OCI-LY3 (cell line): ENCODE data around the gene CDX1.
A peak's percentile ranks its signal among the peaks of the same experiment; 100 is the strongest.

Experiments used
- H2AFZ ChIP-seq: fragments of 200-600, 300-600 bp; shearing (Covaris generic); 2 replicates; pipeline ENCODE4 v1.6.0; 2014; ENCODE audit warnings: antibody characterized with exemption, low read depth, low read length
- H3K27ac ChIP-seq: fragments of 200-600, 300-600 bp; sonication (generic); 2 replicates; pipeline ENCODE4 v1.5.1; 2014; ENCODE audit warnings: mild to moderate bottlenecking, low read length, moderate library complexity, mixed read lengths
- H3K27me3 ChIP-seq: fragments of 200-600, 300-600 bp; sonication (generic); 2 replicates; pipeline ENCODE4 v1.6.1; 2014; ENCODE audit warnings: low read depth, low read length, mixed read lengths
- H3K36me3 ChIP-seq: fragments of 200-600, 300-600 bp; sonication (generic); replicated peaks from 2 replicates; pipeline ENCODE3; 2014; ENCODE audit warnings: low read depth, low read length, mixed read lengths
- H3K4me1 ChIP-seq: fragments of 300-600, 200-600 bp; sonication (generic); 2 replicates; pipeline ENCODE4 v1.6.1; 2014; ENCODE audit warnings: low read length, mixed read lengths
- H3K4me2 ChIP-seq: fragments of 200-600, 300-600 bp; sonication (generic); 2 replicates; pipeline ENCODE4 v1.6.1; 2014; ENCODE audit warnings: low read length, mixed read lengths
- H3K4me3 ChIP-seq: fragments of 300-600, 200-600 bp; sonication (generic); 2 replicates; pipeline ENCODE4 v1.5.1; 2014; ENCODE audit warnings: antibody characterized with exemption, mild to moderate bottlenecking, low read length, moderate library complexity
- H3K79me2 ChIP-seq: fragments of 300-600, 200-600 bp; shearing (Covaris generic); 2 replicates; pipeline ENCODE4 v1.6.1; 2014; ENCODE audit warnings: mild to moderate bottlenecking, low read length, mixed read lengths
- H3K9ac ChIP-seq: fragments of 300-600, 200-600 bp; shearing (Covaris generic); 2 replicates; pipeline ENCODE4 v1.6.0; 2014; ENCODE audit warnings: mild to moderate bottlenecking, low read length, moderate library complexity
- H3K9me3 ChIP-seq: fragments of 200-600, 300-600 bp; shearing (Covaris generic); 2 replicates; pipeline ENCODE4 v1.6.1; 2014; ENCODE audit warnings: low read length, mixed read lengths; ENCODE audit not compliant: insufficient read depth
- H4K20me1 ChIP-seq: fragments of 200-600, 300-600 bp; sonication (generic); 2 replicates; pipeline ENCODE4 v1.6.1; 2016; ENCODE audit warnings: low read length, mixed read lengths; ENCODE audit not compliant: insufficient read depth
- CTCF ChIP-seq: fragments of 200-600, 300-600 bp; sonication (generic); IDR thresholded peaks from 2 replicates; pipeline ENCODE4 v1.5.1; 2014; ENCODE audit warnings: antibody characterized with exemption, low read length, low read depth
- EZH2phosphoT487 ChIP-seq: fragments of 200-600 bp; shearing (Covaris generic); IDR thresholded peaks from 2 replicates; pipeline ENCODE4 v1.6.1; 2018; ENCODE audit warnings: antibody characterized with exemption, mixed run types, low read depth

CDX1 gene

GRCh38 chr5:150153957-150154617 is 12.5 kb upstream of the CDX1 start:
- peaks cover 7% of the 10 kb centered on the region for H3K4me1 ChIP-seq
- H3K9me3 ChIP-seq: no peaks in the 10 kb centered on the region
- H3K27me3 ChIP-seq: no peaks in the 10 kb centered on the region
- no peaks in the 10 kb centered on the region for H3K79me2 ChIP-seq
- TF ChIP-seq CTCF (no peak), EZH2phosphoT487 (no peak)
- no peak overlapping the region for H3K9ac ChIP-seq
- no peaks in the 10 kb centered on the region for H3K36me3 ChIP-seq
- H3K4me3 ChIP-seq: no peak overlapping the region
- H3K27ac ChIP-seq: no peak overlapping the region
- no peak overlapping the region; the same call in 1 of the 2 replicates for H3K4me2 ChIP-seq
- no peaks in the 10 kb centered on the region for H4K20me1 ChIP-seq
- H2AFZ ChIP-seq: 0 out of 2 replicates have a peak overlapping the region, but pooled peaks have one; percentile 44

GRCh38 chr5:150154618-150155128 is 11.9 kb upstream of the CDX1 start:
- Histone ChIP-seq H2AFZ (0 out of 2 replicates have a peak overlapping the region, but pooled peaks have one; percentile 44), H3K27ac (no peak overlapping the region), H3K27me3 (no peaks in the 10 kb centered on the region), H3K4me3 (no peak overlapping the region), H3K79me2 (no peaks in the 10 kb centered on the region), H3K36me3 (no peaks in the 10 kb centered on the region), H4K20me1 (no peaks in the 10 kb centered on the region), H3K9me3 (no peaks in the 10 kb centered on the region), H3K4me1 (peaks cover 7% of the 10 kb centered on the region), H3K4me2 (peak overlapping the region; percentile 12; the same call in 1 of the 2 replicates), H3K9ac (no peak overlapping the region)
- TF ChIP-seq CTCF (no peak), EZH2phosphoT487 (no peak)

GRCh38 chr5:150155258-150156026 is 11.1 kb upstream of the CDX1 start, which contains the start of gene PDGFRB:
TSS of gene PDGFRB (minus strand) at chr5:150155845. CDS start at chr5:150137047, 18,798 bp downstream.
- H3K9me3 ChIP-seq: no peaks in the 10 kb centered on the region
- TF ChIP-seq EZH2phosphoT487 (no peak), CTCF (no peak)
- no peaks in the 10 kb centered on the region for H3K36me3 ChIP-seq
- H4K20me1 ChIP-seq: no peaks in the 10 kb centered on the region
- H3K4me3 ChIP-seq: peak within 1 kb of the TSS; percentile 81
- H3K4me2 ChIP-seq: peak within 1 kb of the TSS; percentile 97
- H3K4me1 ChIP-seq: peaks cover 11% of the 10 kb centered on the region
- H2AFZ ChIP-seq: peak within 1 kb of the TSS; percentile 74; the same call in 1 of the 2 replicates
- no peaks in the 10 kb centered on the region for H3K79me2 ChIP-seq
- no peaks in the 10 kb centered on the region for H3K27me3 ChIP-seq
- H3K27ac ChIP-seq: no peak within 1 kb of the TSS
- H3K9ac ChIP-seq: peak within 1 kb of the TSS; percentile 61

- Histone ChIP-seq H3K79me2 (no peaks in the 10 kb centered on the region), H3K4me3 (peak overlapping the region; percentile 81), H3K9me3 (no peaks in the 10 kb centered on the region), H3K36me3 (no peaks in the 10 kb centered on the region), H3K9ac (peak overlapping the region; percentile 61), H3K27ac (no peak overlapping the region), H3K4me1 (peaks cover 11% of the 10 kb centered on the region), H2AFZ (peak overlapping the region; percentile 74; the same call in 1 of the 2 replicates), H3K4me2 (peak overlapping the region; percentile 97), H3K27me3 (no peaks in the 10 kb centered on the region), H4K20me1 (no peaks in the 10 kb centered on the region)
- TF ChIP-seq CTCF (no peak), EZH2phosphoT487 (no peak)
Measured at GRCh38 chr5:150156027-150156368, 10.6 kb upstream of the CDX1 start.
